ENCODE measurements around the gene CRISPLD2.
"Not testable (repeated sequence)": the region's sequence is repeated elsewhere in the genome, so short reads cannot be mapped to it uniquely, and the experiment has no call there.

CRISPLD2 gene

GRCh38 chr16:84937196-84938005, 117.6 kb downstream of the CRISPLD2 start:
- no peak overlapping the region; the same call in 1 of the 2 replicates for H2AFZ ChIP-seq (ENCODE audit: low read length)
- no peaks in the 10 kb centered on the region for H3K79me2 ChIP-seq (ENCODE audit: insufficient read depth, low read length)
- H3K9me2 ChIP-seq (replicated peaks; ENCODE audit: low read depth, low read length), result no peaks in the 10 kb centered on the region
- H3K4me3 ChIP-seq (ENCODE audit: low read length, poor library complexity, severe bottlenecking), result no peak overlapping the region
- H4K20me1 ChIP-seq (ENCODE audit: insufficient read depth, low read length, poor library complexity, severe bottlenecking), result no peaks in the 10 kb centered on the region
- TF ChIP-seq EZH2phosphoT487 (IDR thresholded peaks at IDR 0.05; ENCODE audit: borderline replicate concordance), result no peak
- no peak for TF ChIP-seq CTCF (conservative IDR thresholded peaks at IDR 0.05; ENCODE audit: low read length)
- no peaks in the 10 kb centered on the region for H3K27me3 ChIP-seq (ENCODE audit: insufficient read depth, low read length, poor library complexity, severe bottlenecking)
- no peak overlapping the region for H3K9ac ChIP-seq (ENCODE audit: low read depth, low read length, poor library complexity, severe bottlenecking)
- H3K9me3 ChIP-seq (ENCODE audit: insufficient read depth, low read depth, low read length), result no peaks in the 10 kb centered on the region
- no peaks in the 10 kb centered on the region for H3K36me3 ChIP-seq (ENCODE audit: insufficient read depth, low read length)
- H3K4me1 ChIP-seq (ENCODE audit: insufficient read depth, low read length, poor library complexity, severe bottlenecking), result no peaks in the 10 kb centered on the region
- no peaks in the 10 kb centered on the region for H3F3A ChIP-seq (ENCODE audit: low read depth)
- H3K4me2 ChIP-seq (ENCODE audit: low read depth, low read length, poor library complexity, severe bottlenecking), result no peak overlapping the region

DNA sequence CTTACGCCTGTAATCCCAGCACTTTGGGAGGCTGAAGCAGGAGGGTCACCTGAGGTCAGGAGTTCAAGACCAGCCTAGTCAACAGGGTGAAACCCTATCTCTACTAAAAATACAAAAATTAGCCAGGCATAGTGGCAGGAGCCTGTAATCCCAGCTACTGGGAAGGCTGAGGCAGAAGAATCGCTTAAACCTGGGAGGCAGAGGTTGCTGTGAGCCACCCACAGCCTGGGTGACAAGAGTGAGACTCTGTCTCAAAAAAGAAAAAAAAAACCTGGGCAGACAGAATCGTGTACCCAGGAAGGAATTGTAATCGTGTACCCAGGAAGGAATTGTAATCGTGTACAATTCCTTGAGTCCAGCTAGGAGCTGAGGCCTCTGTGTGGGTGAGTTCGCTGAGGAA, 118.8 kb downstream of the CRISPLD2 start:
- not testable (repeated sequence) for H3K4me3 ChIP-seq (ENCODE audit: low read length, poor library complexity, severe bottlenecking); H3K4me2 ChIP-seq (ENCODE audit: low read depth, low read length, poor library complexity, severe bottlenecking); H3K79me2 ChIP-seq (ENCODE audit: insufficient read depth, low read length); H3K4me1 ChIP-seq (ENCODE audit: insufficient read depth, low read length, poor library complexity, severe bottlenecking); H2AFZ ChIP-seq (ENCODE audit: low read length); H3F3A ChIP-seq (ENCODE audit: low read depth); H3K36me3 ChIP-seq (ENCODE audit: insufficient read depth, low read length); H3K9me2 ChIP-seq (replicated peaks; ENCODE audit: low read depth, low read length); H3K27me3 ChIP-seq (ENCODE audit: insufficient read depth, low read length, poor library complexity, severe bottlenecking); H3K9ac ChIP-seq (ENCODE audit: low read depth, low read length, poor library complexity, severe bottlenecking); H4K20me1 ChIP-seq (ENCODE audit: insufficient read depth, low read length, poor library complexity, severe bottlenecking); H3K9me3 ChIP-seq (ENCODE audit: insufficient read depth, low read depth, low read length)

- no peak overlapping the region for H3K4me2 ChIP-seq (ENCODE audit: low read depth, low read length, poor library complexity, severe bottlenecking)
- H4K20me1 ChIP-seq (ENCODE audit: insufficient read depth, low read length, poor library complexity, severe bottlenecking), result no peaks in the 10 kb centered on the region
- no peak for TF ChIP-seq EZH2phosphoT487 (IDR thresholded peaks at IDR 0.05; ENCODE audit: borderline replicate concordance)
- TF ChIP-seq CTCF (conservative IDR thresholded peaks at IDR 0.05; ENCODE audit: low read length), result no peak
- no peaks in the 10 kb centered on the region for H3K9me2 ChIP-seq (replicated peaks; ENCODE audit: low read depth, low read length)
- H3K79me2 ChIP-seq (ENCODE audit: insufficient read depth, low read length), result no peaks in the 10 kb centered on the region
- no peaks in the 10 kb centered on the region for H3K27me3 ChIP-seq (ENCODE audit: insufficient read depth, low read length, poor library complexity, severe bottlenecking)
- H3K4me1 ChIP-seq (ENCODE audit: insufficient read depth, low read length, poor library complexity, severe bottlenecking), result no peaks in the 10 kb centered on the region
- no peak overlapping the region for H3K4me3 ChIP-seq (ENCODE audit: low read length, poor library complexity, severe bottlenecking)
- H3K36me3 ChIP-seq (ENCODE audit: insufficient read depth, low read length), result no peaks in the 10 kb centered on the region
- no peaks in the 10 kb centered on the region for H3F3A ChIP-seq (ENCODE audit: low read depth)
- no peak overlapping the region for H2AFZ ChIP-seq (ENCODE audit: low read length)
- H3K9ac ChIP-seq (ENCODE audit: low read depth, low read length, poor library complexity, severe bottlenecking), result no peak overlapping the region
- H3K9me3 ChIP-seq (ENCODE audit: insufficient read depth, low read depth, low read length), result no peaks in the 10 kb centered on the region
Measured at GRCh38 chr16:84940670-84941551, 121.1 kb downstream of the CRISPLD2 start.

Data from Loucy (cell line).